Loucy (cell line): Measurements from ENCODE around the gene LCA5L.

Experiments
- EZH2phosphoT487 ChIP-seq: fragments of 200-600 bp; IDR thresholded peaks from 2 replicates; pipeline ENCODE4 v1.6.1; 2018; ENCODE audit warnings: antibody characterized with exemption, mild to moderate bottlenecking, moderate library complexity, borderline replicate concordance
- TF ChIP-seq, protein P1 (sequence below): fragments of 200-600 bp; sonication (generic); conservative IDR thresholded peaks from 2 replicates; pipeline ENCODE4 v1.5.1; 2014; ENCODE audit warnings: mild to moderate bottlenecking, antibody characterized with exemption, low read length

DNA sequence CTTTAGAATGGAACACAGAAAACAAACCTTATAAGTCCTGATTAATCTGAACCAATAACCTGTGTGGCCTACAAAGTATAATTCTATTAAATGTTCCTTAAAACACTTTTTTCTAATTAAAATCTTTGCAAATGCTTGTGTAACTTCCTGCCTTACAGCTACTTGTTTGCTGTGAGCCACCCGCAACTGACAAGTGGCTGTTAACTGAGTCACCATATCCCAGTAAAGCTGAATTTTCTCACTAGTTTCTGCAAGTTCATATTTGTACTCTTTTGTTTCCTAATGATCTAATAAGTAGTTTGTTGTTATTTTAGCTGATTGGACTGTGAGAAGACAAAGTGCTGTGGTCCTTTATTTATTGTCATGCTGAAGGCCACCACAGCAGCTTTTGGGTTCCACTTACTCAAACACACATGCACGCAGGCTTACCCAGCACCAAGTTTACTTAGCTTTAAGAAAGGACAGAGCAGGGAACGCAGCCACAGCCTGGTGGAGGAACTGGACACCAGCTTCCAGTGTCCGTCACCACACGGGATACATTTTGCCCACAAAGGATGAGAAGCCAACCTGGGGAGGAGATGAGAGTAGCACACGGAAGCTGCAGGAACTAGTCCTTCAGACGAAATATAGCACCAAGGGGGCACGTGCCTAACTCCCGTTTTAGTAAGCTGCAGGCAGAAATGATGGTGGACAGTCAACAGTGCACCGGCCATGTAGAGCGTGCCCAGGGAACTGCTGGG is 47.8 kb downstream of the LCA5L start:
- TF ChIP-seq, protein P1, sequence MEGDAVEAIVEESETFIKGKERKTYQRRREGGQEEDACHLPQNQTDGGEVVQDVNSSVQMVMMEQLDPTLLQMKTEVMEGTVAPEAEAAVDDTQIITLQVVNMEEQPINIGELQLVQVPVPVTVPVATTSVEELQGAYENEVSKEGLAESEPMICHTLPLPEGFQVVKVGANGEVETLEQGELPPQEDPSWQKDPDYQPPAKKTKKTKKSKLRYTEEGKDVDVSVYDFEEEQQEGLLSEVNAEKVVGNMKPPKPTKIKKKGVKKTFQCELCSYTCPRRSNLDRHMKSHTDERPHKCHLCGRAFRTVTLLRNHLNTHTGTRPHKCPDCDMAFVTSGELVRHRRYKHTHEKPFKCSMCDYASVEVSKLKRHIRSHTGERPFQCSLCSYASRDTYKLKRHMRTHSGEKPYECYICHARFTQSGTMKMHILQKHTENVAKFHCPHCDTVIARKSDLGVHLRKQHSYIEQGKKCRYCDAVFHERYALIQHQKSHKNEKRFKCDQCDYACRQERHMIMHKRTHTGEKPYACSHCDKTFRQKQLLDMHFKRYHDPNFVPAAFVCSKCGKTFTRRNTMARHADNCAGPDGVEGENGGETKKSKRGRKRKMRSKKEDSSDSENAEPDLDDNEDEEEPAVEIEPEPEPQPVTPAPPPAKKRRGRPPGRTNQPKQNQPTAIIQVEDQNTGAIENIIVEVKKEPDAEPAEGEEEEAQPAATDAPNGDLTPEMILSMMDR, result no peak
- TF ChIP-seq EZH2phosphoT487, result no peak
